SK-N-SH (cell line): Measurements from ENCODE around the gene PREPL. TPM values are rescaled to one million over a fixed set of nuclear protein-coding genes. Genes with fewer than 3 reads are reported as not detected.

Experiments
- CTCF ChIA-PET: fragments of 300-600, 350-600 bp; formaldehyde crosslinking; extraction: SDS; loops from one replicate; lab custom pipeline; 2021; lab: Yijun Ruan, JAX
- POLR2A ChIA-PET: fragments of 350-600 bp; sonication (Branson Sonifier 250); formaldehyde crosslinking; extraction: SDS; loops from one replicate; lab custom pipeline; 2020; ENCODE audit warnings: antibody characterized with exemption, inconsistent platforms; lab: Yijun Ruan, JAX
- DNase-seq: peaks from one replicate; pipeline ENCODE4 v3.0.0; 2012
- H2AFZ ChIP-seq: fragments of 200-600 bp; sonication (generic); 2 replicates; pipeline ENCODE4 v1.8.1; 2016; ENCODE audit warnings: antibody characterized with exemption, mild to moderate bottlenecking, low read depth
- H3F3A ChIP-seq: fragments of 200-600 bp; sonication (generic); replicated peaks from 2 replicates; pipeline ENCODE3; 2016; ENCODE audit warnings: antibody characterized with exemption, mild to moderate bottlenecking; ENCODE audit not compliant: insufficient read depth
- H3K27ac ChIP-seq, 2 experiments: fragments of 200-500 bp in 1 of 2; fragments of 200-600 bp in 1 of 2; sonication (Bioruptor generic) in 1 of 2; sonication (generic), shearing (Covaris generic) in 1 of 2; 2 replicates each; pipeline versions ENCODE4 v1.5.1 to v1.6.1; 2014 to 2016; ENCODE audit warnings: low read depth in 2 of 2, inconsistent platforms in 1 of 2, low read length in 1 of 2, mild to moderate bottlenecking in 1 of 2, mixed read lengths in 1 of 2
- H3K27me3 ChIP-seq: fragments of 200-600 bp; sonication (generic), shearing (Covaris generic); 2 replicates; pipeline ENCODE4 v1.6.1; 2016; ENCODE audit warnings: mixed run types; ENCODE audit not compliant: insufficient read depth
- H3K36me3 ChIP-seq, 2 experiments: fragments of 200-500 bp in 1 of 2; fragments of 200-600 bp in 1 of 2; sonication (Bioruptor generic) in 1 of 2; sonication (generic) in 1 of 2; replicated peaks in 1 of 2; 2 replicates each; pipeline versions ENCODE3 to v1.5.1; 2014 to 2016; ENCODE audit warnings: low read length in 1 of 2, mild to moderate bottlenecking in 1 of 2; ENCODE audit not compliant: insufficient read depth in 2 of 2, control insufficient read depth in 1 of 2
- H3K4me1 ChIP-seq, 2 experiments: fragments of 200-500 bp in 1 of 2; fragments of 200-600 bp in 1 of 2; sonication (Bioruptor generic) in 1 of 2; sonication (generic), shearing (Covaris generic) in 1 of 2; 2 replicates each; pipeline versions ENCODE4 v1.5.1 to v1.6.1; 2014 to 2016; ENCODE audit warnings: low read depth in 1 of 2, low read length in 1 of 2, mixed run types in 1 of 2; ENCODE audit not compliant: insufficient read depth in 2 of 2, control insufficient read depth in 1 of 2
- H3K4me2 ChIP-seq: fragments of 200-600 bp; sonication (generic), shearing (Covaris generic); 2 replicates; pipeline ENCODE4 v1.6.1; 2017; ENCODE audit warnings: mixed run types
- H3K4me3 ChIP-seq, 2 experiments: fragments of 200-500 bp in 1 of 2; fragments of 200-600 bp in 1 of 2; sonication (Bioruptor generic) in 1 of 2; sonication (generic), shearing (Covaris generic) in 1 of 2; 2 replicates each; pipeline versions ENCODE4 v1.5.1 to v1.8.1; 2014 to 2016; ENCODE audit warnings: low read depth in 2 of 2, inconsistent platforms in 1 of 2, low read length in 1 of 2, mild to moderate bottlenecking in 1 of 2, mixed read lengths in 1 of 2, moderate library complexity in 1 of 2
- H3K79me2 ChIP-seq: fragments of 200-600 bp; sonication (generic); 2 replicates; pipeline ENCODE4 v1.8.1; 2017; ENCODE audit warnings: mild to moderate bottlenecking; ENCODE audit not compliant: insufficient read depth
- H3K9ac ChIP-seq: fragments of 200-600 bp; sonication (generic); 2 replicates; pipeline ENCODE4 v1.6.1; 2017; ENCODE audit warnings: mixed run types
- H3K9me2 ChIP-seq: fragments of 200-600 bp; sonication (generic); 2 replicates; pipeline ENCODE4 v1.6.1; 2017; ENCODE audit warnings: mixed run types
- H3K9me3 ChIP-seq: fragments of 200-600 bp; sonication (generic); 2 replicates; pipeline ENCODE4 v1.6.1; 2017; ENCODE audit warnings: mixed run types, mild to moderate bottlenecking, moderate library complexity
- H4K20me1 ChIP-seq: fragments of 200-600 bp; sonication (generic); 2 replicates; pipeline ENCODE4 v1.6.1; 2017; ENCODE audit warnings: mild to moderate bottlenecking, mixed run types; ENCODE audit not compliant: insufficient read depth
- CHD2 ChIP-seq: fragments of 150-350 bp; IDR thresholded peaks from 2 replicates; pipeline ENCODE4 v1.6.1; 2018; ENCODE audit warnings: low read length; ENCODE audit not compliant: partially characterized antibody
- CTCF ChIP-seq: fragments of 200-600 bp; sonication (generic); IDR thresholded peaks from 2 replicates; pipeline ENCODE4 v1.6.1; 2017; ENCODE audit warnings: antibody characterized with exemption, mild to moderate bottlenecking, moderate library complexity
- ELF1 ChIP-seq: IDR thresholded peaks from 2 replicates; pipeline ENCODE4 v1.4.0; 2012
- EP300 ChIP-seq, 2 experiments: IDR thresholded peaks; 2 replicates each; pipeline versions ENCODE4 v1.4.0 to v1.6.1; 2012; ENCODE audit warnings: borderline replicate concordance in 1 of 2, low read depth in 1 of 2, low read length in 1 of 2
- FOXM1 ChIP-seq: IDR thresholded peaks from 2 replicates; pipeline ENCODE4 v1.4.0; 2012; ENCODE audit warnings: low read depth, mild to moderate bottlenecking
- GATA2 ChIP-seq: sonication (generic); formaldehyde crosslinking; IDR thresholded peaks from 2 replicates; pipeline ENCODE4 v1.5.0; 2020; ENCODE audit warnings: mild to moderate bottlenecking, missing genetic modification reagents
- IRF3 ChIP-seq: fragments of 150-350 bp; IDR thresholded peaks from 2 replicates; pipeline ENCODE4 v1.6.1; 2016; ENCODE audit warnings: mild to moderate bottlenecking, low read depth, low read length
- JUND ChIP-seq: IDR thresholded peaks from 2 replicates; pipeline ENCODE4 v1.4.0; 2012
- MAX ChIP-seq: IDR thresholded peaks from 2 replicates; pipeline ENCODE4 v1.4.0; 2012; ENCODE audit warnings: low read depth
- MEF2A ChIP-seq: IDR thresholded peaks from 2 replicates; pipeline ENCODE4 v1.4.0; 2012; ENCODE audit warnings: low read depth, borderline replicate concordance
- MXI1 ChIP-seq: IDR thresholded peaks from 2 replicates; pipeline ENCODE4 v1.6.1; 2012; ENCODE audit warnings: mild to moderate bottlenecking, low read depth, low read length, improper control_type of control experiment
- POLR2AphosphoS5 ChIP-seq: IDR thresholded peaks from 2 replicates; pipeline ENCODE4 v1.6.1; 2012; ENCODE audit warnings: low read depth, low read length
- RCOR1 ChIP-seq: fragments of 150-350 bp; IDR thresholded peaks from 2 replicates; pipeline ENCODE4 v1.6.1; 2017; ENCODE audit warnings: antibody characterized with exemption, low read length
- REST ChIP-seq: IDR thresholded peaks from 2 replicates; pipeline ENCODE4 v1.6.1; 2012; ENCODE audit warnings: mild to moderate bottlenecking, low read depth, low read length, moderate library complexity
- RFX5 ChIP-seq: IDR thresholded peaks from 2 replicates; pipeline ENCODE4 v1.6.1; 2012; ENCODE audit warnings: mild to moderate bottlenecking, improper control_type of control experiment, low read length
- RXRA ChIP-seq: IDR thresholded peaks from 2 replicates; pipeline ENCODE4 v1.4.0; 2012; ENCODE audit warnings: low read depth, mild to moderate bottlenecking, borderline replicate concordance
- TAF1 ChIP-seq: IDR thresholded peaks from 2 replicates; pipeline ENCODE4 v1.6.1; 2012; ENCODE audit warnings: low read depth, mild to moderate bottlenecking, low read length, moderate library complexity, borderline replicate concordance
- TCF12 ChIP-seq: IDR thresholded peaks from 2 replicates; pipeline ENCODE4 v1.4.0; 2012
- YY1 ChIP-seq: IDR thresholded peaks from 2 replicates; pipeline ENCODE4 v1.4.0; 2012; ENCODE audit warnings: low read depth, mild to moderate bottlenecking
- ZBTB33 ChIP-seq: IDR thresholded peaks from 2 replicates; pipeline ENCODE4 v1.4.0; 2012; ENCODE audit warnings: low read depth, borderline replicate concordance
- WGBS: methylation state at CpG from one replicate; pipeline ENCODE4 v1.1.6; 2017; ENCODE audit warnings: low lambda C conversion rate; 5-methylcytosine and 5-hydroxymethylcytosine counted together
- polyA plus RNA-seq, 3 experiments: library from polyadenylated mRNA; depleted of rRNA; stranded (reverse); fragments of >200 nt; gene quantifications; 2 replicates each; pipeline ENCODE4 v1.2.3, GENCODE V29; 2012

PREPL gene
- polyA plus RNA-seq, 1 of the 3 experiments (the other 2 are of a cell fraction): 22.6 TPM

GRCh38 chr2:44369392-44369791, 8.1 kb upstream of the PREPL start:
- TF ChIP-seq RCOR1: no peak
- TF ChIP-seq MXI1: no peak
- TF ChIP-seq EP300 (IDR thresholded peaks at IDR 0.05; ENCODE audit: borderline replicate concordance in 1 of 2, low read depth in 1 of 2, low read length in 1 of 2): no peak
- no peak for TF ChIP-seq TAF1
- no peak for TF ChIP-seq ELF1
- TF ChIP-seq POLR2AphosphoS5: no peak
- no peak for TF ChIP-seq ZBTB33
- no peak for TF ChIP-seq CHD2
- TF ChIP-seq JUND: no peak
- TF ChIP-seq RFX5: no peak
- no peak overlapping the region for H3K4me3 ChIP-seq
- no peaks in the 10 kb centered on the region for H3K36me3 ChIP-seq
- no peak overlapping the region for H3K27ac ChIP-seq
- H3K9me3 ChIP-seq: no peaks in the 10 kb centered on the region
- ChIA-PET POLR2A (no interaction called here), CTCF (interaction anchor here (0.7 to 11.9 kb wide), 4 partner anchors 8 to 1125 kb away, joined by 3 to 99 read pairs (median 4); partner anchors contain the start of genes CAMKMT and PREPL)
- H3K27me3 ChIP-seq: no peaks in the 10 kb centered on the region
- H3K79me2 ChIP-seq: no peaks in the 10 kb centered on the region
- no peaks in the 10 kb centered on the region for H3K9me2 ChIP-seq
- no peak for DNase-seq
- H3F3A ChIP-seq: no peaks in the 10 kb centered on the region
- H2AFZ ChIP-seq: no peak overlapping the region
- H4K20me1 ChIP-seq: no peaks in the 10 kb centered on the region
- peaks cover 0 to 4% of the 10 kb centered on the region in 2 experiments; a peak in 1 of 4 replicates for H3K4me1 ChIP-seq
- H3K9ac ChIP-seq: no peak overlapping the region
- no peak overlapping the region for H3K4me2 ChIP-seq

- no peak overlapping the region for H3K4me2 ChIP-seq
- H3K4me1 ChIP-seq: peaks cover 0 to 4% of the 10 kb centered on the region in 2 experiments; a peak in 1 of 4 replicates
- no peaks in the 10 kb centered on the region for H4K20me1 ChIP-seq
- no peaks in the 10 kb centered on the region for H3K27me3 ChIP-seq
- 52% methylated on average over 1 of the region's 1 CpG for WGBS
- no peak for DNase-seq
- H3K27ac ChIP-seq: no peak overlapping the region
- no peak overlapping the region for H3K4me3 ChIP-seq
- no peaks in the 10 kb centered on the region for H3K79me2 ChIP-seq
- ChIA-PET CTCF (interaction anchor here (0.9 to 11.9 kb wide), 5 partner anchors 23 to 1127 kb away, joined by 3 to 99 read pairs (median 4); no protein-coding TSS in a partner anchor), POLR2A (no interaction called here)
- no peak overlapping the region for H3K9ac ChIP-seq
- no peaks in the 10 kb centered on the region for H3K9me2 ChIP-seq
- H2AFZ ChIP-seq: no peak overlapping the region
- H3F3A ChIP-seq: peaks cover 7% of the 10 kb centered on the region
- H3K9me3 ChIP-seq: no peaks in the 10 kb centered on the region
- H3K36me3 ChIP-seq: no peaks in the 10 kb centered on the region
- TF ChIP-seq IRF3 (no peak), TCF12 (no peak), RXRA (no peak), GATA2 (CRISPR knock-in tag) (no peak), MEF2A (no peak), YY1 (no peak), CHD2 (no peak), MAX (no peak), CTCF (no peak), POLR2AphosphoS5 (no peak), REST (no peak), FOXM1 (no peak)
These were observed 6.3 kb upstream of the PREPL start for GRCh38 chr2:44367591-44367990.
